GM20000 (cell line): Measurements from ENCODE around the gene EFEMP1.

Experiments used
- DNase-seq: peaks from one replicate; pipeline ENCODE4 v3.0.0; 2012; ENCODE audit warnings: low spot score
- TF ChIP-seq, protein P1 (sequence below): IDR thresholded peaks from 2 replicates; pipeline ENCODE4 v1.5.1; 2012; ENCODE audit warnings: mild to moderate bottlenecking, control low read depth; ENCODE audit errors: extremely low read depth, missing control alignments

Gene EFEMP1

GRCh38 chr2:55934337-55934736 lies 10.8 kb upstream of the EFEMP1 start:
- DNase-seq, result no peak
- TF ChIP-seq, protein P1, sequence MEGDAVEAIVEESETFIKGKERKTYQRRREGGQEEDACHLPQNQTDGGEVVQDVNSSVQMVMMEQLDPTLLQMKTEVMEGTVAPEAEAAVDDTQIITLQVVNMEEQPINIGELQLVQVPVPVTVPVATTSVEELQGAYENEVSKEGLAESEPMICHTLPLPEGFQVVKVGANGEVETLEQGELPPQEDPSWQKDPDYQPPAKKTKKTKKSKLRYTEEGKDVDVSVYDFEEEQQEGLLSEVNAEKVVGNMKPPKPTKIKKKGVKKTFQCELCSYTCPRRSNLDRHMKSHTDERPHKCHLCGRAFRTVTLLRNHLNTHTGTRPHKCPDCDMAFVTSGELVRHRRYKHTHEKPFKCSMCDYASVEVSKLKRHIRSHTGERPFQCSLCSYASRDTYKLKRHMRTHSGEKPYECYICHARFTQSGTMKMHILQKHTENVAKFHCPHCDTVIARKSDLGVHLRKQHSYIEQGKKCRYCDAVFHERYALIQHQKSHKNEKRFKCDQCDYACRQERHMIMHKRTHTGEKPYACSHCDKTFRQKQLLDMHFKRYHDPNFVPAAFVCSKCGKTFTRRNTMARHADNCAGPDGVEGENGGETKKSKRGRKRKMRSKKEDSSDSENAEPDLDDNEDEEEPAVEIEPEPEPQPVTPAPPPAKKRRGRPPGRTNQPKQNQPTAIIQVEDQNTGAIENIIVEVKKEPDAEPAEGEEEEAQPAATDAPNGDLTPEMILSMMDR, result no peak

- DNase-seq, result no peak
- TF ChIP-seq, protein P1, result no peak
Observed at GRCh38 chr2:55932843-55933242, 9.3 kb upstream of the EFEMP1 start.

DNA sequence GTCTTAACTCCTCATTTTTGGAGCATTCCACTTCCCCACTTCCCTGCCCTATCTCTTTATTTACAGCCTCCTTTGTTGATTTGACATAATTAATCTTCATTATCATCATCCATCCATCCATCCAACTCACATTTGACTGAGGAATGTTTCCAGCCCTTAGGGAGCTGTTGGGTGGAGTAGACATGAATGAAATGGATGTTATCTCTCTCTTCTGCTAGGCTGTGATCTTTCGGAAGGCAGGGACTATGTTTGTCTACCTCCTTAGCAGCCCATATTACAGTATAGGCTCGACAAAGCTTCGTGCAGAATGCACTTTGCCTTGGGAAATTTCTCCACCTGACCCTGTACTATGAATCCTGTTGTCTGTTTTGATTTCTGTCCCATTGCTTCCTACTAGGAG lies 7.7 kb upstream of the EFEMP1 start:
- no peak for DNase-seq
- TF ChIP-seq, protein P1, result no peak

DNA sequence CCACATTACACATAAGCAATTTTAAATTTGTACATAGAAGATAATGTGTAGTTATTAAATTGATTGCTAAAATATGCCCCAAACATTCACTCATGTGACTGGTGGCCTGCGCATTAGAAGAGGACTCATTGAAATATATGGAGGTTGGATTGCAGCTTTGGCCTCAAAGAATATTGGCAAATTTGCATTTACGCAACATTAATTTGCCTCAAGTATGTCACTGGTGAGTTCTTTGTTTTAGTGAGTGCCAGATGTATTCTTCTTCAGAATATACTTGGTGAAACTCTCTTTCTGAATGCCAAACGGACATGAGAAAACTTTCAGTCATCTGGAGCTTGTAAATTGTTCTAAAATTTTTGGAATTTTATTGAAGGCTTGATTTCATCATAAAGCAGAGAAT lies 5.9 kb upstream of the EFEMP1 start:
- TF ChIP-seq, protein P1, result no peak
- DNase-seq, result no peak

- DNase-seq, result no peak
- TF ChIP-seq, protein P1, result no peak
Observed at GRCh38 chr2:55926974-55927373, 3.4 kb upstream of the EFEMP1 start.

DNA sequence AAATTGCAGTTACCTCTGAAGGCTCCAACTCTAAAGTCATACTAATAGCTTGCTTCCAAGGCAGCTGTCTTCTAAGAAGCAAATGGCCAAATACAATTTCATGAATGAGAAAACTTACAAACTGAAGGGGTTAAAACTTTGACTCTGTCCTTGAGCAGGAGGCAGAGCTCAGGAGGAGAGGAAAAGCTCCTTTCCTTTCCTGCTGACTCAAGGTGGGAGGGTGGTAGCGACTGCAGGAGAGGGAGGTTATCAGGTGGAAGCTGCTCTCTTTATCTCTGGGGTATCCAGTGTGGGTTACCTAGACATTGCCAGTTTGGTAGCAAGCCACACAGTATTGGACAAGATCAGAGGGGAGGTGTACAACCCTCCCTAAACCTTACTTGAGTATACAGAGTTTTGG lies 2.7 kb upstream of the EFEMP1 start:
- DNase-seq, result no peak
- TF ChIP-seq, protein P1, result no peak

DNA sequence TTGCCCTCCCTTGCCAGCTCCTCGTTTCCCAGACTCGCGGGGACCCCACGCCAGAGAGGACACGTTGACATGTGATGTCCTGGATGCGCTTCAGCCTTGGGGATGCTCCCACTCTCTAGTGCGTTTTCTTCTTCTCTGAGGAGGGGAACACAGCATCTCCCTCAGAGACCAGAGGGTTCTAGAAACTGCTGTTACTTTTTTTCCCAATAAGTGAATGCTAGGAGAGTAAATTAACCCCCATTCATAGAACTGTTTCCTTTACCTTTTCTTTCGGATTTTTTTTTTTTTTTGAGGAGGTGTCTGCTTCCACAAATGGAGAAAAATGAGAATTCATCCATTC lies 370 bp upstream of the EFEMP1 start:
- TF ChIP-seq, protein P1, result no peak
- DNase-seq, result no peak
